ENCODE data around the gene CHST7.
"Not testable (repeated sequence)": the region's sequence is repeated elsewhere in the genome, so short reads cannot be mapped to it uniquely, and the experiment has no call there.

The CHST7 gene, protein sequence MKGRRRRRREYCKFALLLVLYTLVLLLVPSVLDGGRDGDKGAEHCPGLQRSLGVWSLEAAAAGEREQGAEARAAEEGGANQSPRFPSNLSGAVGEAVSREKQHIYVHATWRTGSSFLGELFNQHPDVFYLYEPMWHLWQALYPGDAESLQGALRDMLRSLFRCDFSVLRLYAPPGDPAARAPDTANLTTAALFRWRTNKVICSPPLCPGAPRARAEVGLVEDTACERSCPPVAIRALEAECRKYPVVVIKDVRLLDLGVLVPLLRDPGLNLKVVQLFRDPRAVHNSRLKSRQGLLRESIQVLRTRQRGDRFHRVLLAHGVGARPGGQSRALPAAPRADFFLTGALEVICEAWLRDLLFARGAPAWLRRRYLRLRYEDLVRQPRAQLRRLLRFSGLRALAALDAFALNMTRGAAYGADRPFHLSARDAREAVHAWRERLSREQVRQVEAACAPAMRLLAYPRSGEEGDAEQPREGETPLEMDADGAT

DNA sequence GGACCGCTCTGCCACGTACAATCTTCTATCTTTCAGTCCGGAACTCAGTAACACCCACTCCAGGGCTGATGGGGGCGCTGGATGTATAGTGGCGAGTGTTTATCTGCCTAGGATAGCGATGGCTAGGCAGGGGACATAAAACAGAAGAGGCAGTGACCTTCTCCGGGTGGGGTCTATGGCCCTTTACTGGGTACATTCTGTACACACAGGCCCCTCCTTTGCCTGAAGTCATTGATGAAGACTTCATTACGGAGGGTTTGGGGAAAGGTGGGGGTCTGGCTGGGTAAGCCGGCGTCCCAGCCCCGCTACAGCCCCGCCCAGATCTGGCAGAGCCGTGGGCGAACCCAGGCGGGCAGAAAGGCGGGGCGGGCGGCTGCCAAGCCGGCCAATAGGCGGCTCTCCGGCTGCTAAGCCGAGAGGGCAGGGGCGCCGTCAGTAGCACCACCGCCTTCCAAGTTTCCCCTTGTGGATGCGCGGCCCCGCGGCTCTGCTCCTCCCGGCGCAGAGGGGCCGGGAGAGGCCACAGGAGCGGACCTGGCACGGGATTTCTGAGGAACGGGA lies at the start of gene CHST7:
Gene CHST7, plus strand, starts transcription at position 435 of the 561 bp plus-strand sequence. CDS start 167 bp downstream, outside the sequence.
- in situ Hi-C loops (cut with HindIII; ENCODE audit: low sequenced_read_pairs): no loop called here

DNA sequence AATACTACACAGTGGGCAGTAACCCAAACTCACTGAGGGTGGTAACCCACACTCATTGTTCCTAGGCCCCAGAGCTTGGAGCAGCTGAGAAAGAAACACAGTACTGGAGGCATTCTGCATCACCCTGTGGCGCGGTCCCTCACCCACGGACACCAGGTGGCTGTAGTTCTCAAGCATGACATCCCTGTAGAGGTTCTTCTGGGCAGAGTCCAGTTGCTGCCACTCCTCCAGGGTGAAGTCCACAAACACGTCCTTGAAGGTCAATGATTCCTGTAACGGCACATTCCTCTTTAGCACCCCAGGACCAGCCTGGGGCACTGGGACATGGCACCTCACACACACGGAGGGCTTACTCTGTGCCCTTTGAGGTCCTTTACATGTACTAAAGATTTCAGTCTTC lies 44.9 kb upstream of the CHST7 start:
- in situ Hi-C loops (cut with HindIII; ENCODE audit: low sequenced_read_pairs): not testable (repeated sequence)

DNA sequence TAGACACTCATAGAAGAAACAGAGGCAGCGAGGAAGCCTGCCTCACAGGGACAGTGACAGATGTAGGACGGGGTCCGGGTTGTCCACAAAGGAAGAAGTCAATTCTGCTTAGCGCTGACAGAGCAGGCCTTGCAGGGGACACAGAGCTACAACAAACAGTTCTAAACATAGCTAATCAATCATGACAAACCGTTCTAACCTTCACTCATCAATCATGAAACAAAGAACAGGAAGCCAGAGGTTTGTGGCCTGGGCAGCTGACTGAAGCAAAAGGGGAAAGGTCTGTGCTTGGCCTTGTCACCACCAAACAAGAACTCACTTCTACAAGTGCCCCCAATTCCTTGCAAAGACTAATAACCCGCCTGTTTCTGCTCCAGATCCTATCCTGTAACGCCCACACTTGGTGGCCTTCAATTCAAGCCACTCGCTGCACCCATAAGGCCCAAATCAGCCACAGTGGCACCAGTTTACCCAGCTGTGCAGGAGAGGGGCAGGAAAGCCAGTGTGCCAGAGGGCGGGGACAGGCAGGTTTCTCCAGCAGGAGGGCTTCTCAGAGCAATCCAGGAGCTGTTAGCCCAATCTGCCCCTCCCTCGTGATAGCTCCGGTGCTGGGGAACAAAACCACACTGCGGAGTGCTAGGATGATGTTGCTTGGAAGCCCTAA lies 43.7 kb upstream of the CHST7 start:
- in situ Hi-C loops (cut with HindIII; ENCODE audit: low sequenced_read_pairs): not testable (repeated sequence)

DNA sequence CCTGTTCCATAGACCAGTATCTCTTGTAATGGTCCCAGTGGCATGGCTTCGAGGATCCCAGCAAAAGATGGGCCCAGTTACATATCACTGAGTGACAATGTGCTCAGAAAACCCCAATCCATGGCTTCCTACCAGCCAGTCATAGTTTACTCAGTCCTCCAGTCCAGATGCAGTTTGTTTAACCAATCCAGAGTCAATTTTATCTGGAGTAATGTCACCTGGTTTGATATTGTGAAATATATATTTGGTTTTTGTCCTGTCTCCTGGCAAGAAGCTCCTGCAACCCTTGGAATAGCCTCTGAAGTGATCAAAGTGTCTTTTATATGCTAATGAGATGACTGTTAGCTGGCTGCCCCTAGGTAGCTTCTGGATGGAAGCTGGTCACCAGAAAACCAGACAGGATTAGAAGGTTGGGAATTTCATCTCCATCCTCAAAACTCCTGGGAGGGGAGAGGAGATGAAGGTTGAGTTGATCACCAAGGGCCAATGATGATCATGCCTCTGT lies 43.1 kb upstream of the CHST7 start:
- in situ Hi-C loops (cut with HindIII; ENCODE audit: low sequenced_read_pairs): not testable (repeated sequence)

DNA sequence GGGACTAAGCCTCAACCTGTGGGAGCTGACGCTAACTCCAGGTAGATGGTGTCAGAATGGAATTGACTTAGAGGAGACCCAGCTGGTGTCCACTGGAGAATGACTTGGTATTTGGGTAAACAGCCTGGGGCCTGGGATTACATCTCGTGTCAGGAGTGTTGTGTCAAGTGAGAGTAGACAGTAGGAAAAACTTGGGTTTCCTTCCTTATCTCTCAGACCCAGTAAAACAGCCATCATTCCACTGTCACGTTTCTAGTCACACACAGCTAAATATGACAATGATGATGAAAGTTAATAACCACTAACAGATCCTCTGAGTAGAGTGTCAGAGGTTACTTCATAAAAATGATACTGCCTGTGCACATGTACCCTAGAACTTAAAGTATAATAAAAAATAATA lies 42.1 kb upstream of the CHST7 start:
- in situ Hi-C loops (cut with HindIII; ENCODE audit: low sequenced_read_pairs): no loop called here

DNA sequence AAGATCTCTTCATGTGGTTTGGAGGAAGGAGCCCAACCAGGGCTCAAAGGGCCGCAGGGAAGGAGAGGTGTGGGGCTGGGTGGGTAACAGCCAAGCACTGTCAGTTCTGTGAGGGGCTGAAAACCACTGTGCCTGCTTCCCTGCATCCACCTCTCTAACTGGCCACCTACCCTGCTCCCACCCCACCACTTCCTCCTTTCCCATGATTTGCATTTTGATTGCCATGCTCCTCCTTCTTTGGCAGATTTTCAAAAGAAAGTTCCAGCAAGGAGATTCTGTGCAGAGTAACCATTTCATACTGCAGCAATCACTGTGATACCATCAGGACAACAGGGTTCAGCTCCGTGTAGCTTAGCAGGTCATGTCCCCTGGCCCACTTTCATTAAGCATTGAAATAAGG lies 30.1 kb upstream of the CHST7 start:
- in situ Hi-C loops (cut with HindIII; ENCODE audit: low sequenced_read_pairs): no loop called here

DNA sequence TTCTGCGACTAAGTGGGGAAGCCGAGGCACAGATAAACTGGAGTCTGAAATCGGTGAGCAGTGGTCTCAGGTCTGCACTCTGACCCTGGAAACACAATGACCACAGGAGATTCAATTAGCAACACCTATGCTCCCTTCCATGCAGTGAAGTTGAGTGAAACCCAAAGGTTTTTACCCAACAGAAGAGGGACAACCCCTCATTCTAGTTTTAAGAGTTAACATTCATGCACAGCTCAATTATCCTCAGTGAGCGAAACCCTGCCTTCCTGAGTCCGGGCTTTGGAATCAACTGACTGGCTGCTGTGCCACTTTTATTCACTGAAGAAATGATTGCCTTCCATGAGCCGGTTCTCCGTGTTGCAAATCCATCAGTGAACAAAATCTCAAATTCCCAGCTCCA lies 29.0 kb upstream of the CHST7 start:
- in situ Hi-C loops (cut with HindIII; ENCODE audit: low sequenced_read_pairs): not testable (repeated sequence)

DNA sequence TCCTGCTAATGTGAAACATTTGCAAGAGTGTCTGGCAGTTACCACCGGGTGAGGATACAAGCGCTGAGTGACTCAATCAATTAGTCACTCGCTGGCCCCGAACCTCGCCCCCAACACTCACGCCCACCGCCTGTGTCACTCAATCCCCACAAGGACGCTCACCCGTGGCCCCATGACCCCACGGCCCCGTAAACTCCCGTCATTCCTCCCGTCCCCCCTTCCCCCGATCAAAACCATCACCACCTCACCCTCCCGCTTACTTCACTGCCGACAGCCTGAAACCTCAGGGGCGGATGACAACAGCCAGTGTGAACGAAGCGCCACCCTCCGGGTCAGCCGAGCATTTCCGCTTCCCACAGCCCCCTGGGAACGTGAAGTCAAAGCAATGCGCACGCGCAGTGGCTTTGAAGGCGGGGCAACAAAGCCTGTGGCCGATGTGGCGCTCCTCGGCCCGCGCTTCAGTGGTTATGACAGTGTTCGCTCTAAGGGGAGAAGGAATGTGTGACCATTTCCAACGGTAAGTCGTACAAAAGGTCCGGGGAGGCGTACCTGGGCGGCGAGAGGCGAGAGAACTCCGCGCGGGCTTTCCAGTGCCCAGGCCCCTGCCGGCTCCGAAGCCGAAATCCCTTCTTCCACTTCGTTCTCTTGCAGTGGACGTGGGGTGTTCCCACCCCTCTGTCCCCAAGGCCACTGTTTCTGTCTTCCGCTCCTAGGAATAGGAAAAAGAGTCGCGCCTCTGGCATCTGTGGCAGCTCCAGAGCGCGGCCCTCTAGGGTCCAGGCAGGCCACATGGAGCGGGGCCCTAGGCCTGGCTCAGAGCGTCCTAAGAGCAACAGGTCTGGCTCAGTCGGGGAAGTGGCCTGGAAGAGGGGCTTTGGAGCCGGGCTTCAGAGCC lies 28.2 kb upstream of the CHST7 start, which contains the start of gene ZNF674:
Gene ZNF674, minus strand, starts transcription at position 311 of the 895 bp plus-strand sequence. CDS start 3,334 bp downstream, outside the sequence.
- in situ Hi-C loops (cut with HindIII; ENCODE audit: low sequenced_read_pairs): no loop called here

DNA sequence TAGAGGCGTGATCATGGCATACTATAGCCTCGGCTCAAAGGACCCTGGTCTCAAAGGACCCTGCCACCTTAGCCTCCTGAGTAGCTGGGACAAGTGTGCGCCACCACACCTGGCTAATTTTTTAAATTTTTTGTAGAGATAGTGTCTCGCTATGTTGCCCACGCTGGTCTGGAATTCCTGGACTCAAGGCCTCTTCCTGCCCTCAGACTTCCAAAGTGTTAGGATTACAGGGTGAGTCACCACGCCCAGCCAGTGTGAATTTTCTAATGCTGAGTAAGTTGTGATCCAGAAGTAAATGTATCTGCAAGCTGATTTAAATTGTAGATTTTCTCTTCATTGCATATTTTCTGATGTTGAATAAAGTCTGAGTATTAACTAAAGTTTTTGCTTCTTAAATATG lies 25.7 kb upstream of the CHST7 start:
- in situ Hi-C loops (cut with HindIII; ENCODE audit: low sequenced_read_pairs): no loop called here

DNA sequence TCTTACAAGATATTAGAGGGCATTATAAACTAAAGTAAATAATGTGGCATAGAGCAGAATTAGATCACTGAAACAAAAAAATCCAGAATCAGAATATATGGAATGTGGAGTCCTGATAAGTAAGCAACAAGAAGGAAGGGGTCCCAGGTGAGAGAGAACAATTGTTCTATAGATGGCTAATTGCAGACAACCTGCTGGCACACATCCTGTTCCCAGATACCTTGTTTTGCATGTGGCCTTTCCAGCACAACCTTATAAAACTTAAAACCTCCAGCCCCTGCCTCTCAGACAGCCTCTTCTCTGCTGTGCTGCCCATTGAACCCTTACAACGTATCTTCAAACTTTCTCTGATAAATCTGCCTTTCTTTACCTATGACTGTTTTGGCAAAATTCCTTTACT lies 23.7 kb upstream of the CHST7 start:
- in situ Hi-C loops (cut with HindIII; ENCODE audit: low sequenced_read_pairs): no loop called here

DNA sequence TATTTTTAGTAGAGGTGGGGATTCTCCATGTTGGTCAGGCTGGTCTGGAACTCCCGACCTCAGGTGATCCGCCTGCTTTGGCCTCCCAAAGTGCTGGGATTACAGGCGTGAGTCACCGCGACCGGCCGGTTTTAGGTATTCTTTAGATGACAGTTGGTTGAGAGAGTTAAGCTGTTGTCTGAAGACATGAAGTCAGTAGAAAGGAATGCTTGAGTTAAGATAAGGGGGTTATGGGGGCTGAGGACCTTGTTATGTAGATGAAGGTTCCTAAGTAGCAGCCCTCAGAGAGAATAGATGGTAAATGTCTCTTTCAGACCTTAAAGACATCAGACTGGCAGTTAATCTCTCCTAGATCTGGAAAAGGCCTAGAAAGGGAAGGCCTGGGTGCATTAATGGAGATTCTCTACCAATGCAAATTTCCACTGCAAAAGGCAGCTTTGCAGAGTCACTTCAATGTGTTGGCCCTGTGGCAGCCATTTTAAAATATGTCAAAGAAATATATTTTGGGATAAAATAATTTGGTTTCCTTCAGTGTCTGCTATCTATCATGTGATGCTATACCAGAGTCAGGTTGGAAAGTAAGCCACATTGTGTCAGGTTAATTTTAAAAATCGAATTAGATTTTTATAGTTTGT lies 22.0 kb upstream of the CHST7 start:
- in situ Hi-C loops (cut with HindIII; ENCODE audit: low sequenced_read_pairs): no loop called here

DNA sequence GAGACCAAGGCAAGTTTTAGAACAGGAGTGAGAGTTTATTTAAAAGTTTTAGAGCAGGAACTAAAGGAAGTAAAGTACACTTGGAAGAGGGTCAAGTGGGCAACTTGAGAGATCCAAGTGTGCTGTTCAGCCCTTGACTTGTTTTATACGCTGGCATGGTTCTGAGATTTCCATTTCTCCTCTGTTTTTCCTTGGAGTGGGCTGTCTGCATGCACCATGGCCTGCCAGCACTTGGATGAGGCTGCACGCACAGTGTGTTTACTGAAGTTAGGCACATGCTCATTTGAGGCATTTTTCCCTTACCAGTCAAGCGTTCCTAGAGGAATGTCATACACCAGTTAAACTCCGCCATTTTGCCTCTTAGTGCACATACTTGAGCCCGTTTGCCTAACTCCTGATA lies 19.6 kb upstream of the CHST7 start:
- in situ Hi-C loops (cut with HindIII; ENCODE audit: low sequenced_read_pairs): no loop called here

DNA sequence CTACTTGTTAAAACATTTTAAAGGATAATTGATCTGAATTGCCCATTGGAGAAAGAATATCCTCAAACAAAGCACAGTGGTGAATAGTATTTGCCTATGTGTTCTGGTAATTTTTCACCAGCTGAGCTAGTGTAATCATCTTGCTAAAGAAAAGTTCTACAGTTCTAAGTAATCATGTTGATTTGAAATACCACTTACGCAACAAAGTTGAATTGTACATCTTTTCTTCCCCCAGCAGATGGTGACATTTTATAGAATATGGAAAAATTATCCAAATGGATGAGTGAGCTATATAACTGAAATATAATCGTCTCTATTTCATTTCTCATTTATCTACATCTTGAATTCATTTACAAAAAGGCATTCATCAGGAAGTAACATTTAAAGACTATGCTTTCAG lies 18.6 kb upstream of the CHST7 start:
- in situ Hi-C loops (cut with HindIII; ENCODE audit: low sequenced_read_pairs): no loop called here

DNA sequence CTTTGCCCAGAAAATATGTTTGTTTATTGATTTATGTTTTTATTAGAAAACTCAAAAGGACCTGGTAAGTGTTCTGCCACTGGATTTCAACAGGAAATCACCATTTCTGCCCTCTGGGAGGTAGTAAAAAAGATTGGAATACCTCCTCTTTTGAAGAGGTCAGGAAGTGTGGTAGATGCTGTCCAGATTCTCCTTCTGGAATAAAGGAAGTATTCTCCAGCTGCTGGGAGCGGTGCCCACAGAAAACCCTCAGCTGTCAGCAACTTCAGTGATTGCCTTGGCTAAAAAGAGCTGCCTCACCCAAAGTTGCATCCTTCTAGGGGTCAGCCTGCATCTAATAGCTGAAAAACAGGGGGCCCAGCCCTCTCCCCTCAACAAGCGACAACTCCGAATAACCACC lies 14.5 kb upstream of the CHST7 start:
- in situ Hi-C loops (cut with HindIII; ENCODE audit: low sequenced_read_pairs): no loop called here

DNA sequence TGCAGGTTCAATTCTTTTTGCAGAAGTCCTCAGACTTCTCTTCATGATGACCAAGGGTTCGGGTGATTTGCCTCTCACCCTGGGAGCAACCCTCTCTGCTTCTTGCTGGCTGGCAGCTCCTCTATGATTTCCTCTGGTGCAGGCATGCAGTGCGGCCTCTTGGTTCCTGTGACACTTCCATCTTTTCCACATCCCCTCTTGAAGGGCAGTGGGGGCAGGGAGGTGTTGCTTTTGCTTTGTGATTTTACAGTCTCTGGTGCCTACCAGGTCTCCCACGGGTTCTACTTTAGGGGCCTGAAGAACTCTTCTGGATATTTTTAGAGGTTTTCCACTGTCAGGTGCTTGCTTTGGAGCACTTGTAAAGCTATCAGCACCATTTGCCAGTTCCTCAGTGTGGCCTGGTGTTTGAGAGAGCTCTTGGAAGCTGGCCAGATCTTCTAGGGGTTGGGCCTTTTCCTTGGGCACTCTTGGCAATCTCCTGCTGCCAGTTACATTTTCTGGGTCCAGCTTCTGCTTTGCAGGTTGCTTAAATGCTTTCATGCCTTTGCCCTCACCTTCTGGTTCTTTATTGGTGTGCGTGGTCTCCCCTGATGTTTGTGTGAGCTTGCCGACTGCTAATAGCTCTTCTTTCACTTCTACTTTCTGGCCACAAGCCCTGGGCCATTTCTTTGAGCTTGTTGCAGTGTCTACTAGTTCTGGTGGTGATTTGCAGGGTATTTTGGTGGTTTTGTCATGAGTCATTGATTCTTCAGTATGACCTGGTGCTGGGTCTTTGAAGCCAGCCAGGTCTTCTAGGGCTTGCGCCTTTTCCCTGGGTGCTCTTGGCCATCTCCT lies 11.5 kb upstream of the CHST7 start:
- in situ Hi-C loops (cut with HindIII; ENCODE audit: low sequenced_read_pairs): no loop called here

DNA sequence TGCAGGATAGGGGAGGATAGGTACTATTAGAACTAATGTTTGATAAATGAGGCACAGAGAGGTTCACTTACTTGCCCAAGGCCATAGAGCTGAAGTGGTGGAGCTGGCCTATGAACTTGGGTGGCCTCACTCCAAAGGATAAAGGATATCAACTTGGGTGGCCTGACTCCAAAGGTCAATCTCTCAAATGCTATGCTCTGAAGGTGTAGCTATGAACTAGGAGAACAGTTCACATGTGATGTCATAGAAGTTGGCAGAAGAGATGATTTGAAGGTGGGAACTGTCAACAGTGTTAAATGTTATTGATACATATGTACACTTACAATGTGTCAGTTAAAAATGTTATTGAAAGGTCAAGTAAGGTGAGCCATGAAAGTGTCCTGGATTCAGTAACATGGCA lies 6.2 kb upstream of the CHST7 start:
- in situ Hi-C loops (cut with HindIII; ENCODE audit: low sequenced_read_pairs): no loop called here

DNA sequence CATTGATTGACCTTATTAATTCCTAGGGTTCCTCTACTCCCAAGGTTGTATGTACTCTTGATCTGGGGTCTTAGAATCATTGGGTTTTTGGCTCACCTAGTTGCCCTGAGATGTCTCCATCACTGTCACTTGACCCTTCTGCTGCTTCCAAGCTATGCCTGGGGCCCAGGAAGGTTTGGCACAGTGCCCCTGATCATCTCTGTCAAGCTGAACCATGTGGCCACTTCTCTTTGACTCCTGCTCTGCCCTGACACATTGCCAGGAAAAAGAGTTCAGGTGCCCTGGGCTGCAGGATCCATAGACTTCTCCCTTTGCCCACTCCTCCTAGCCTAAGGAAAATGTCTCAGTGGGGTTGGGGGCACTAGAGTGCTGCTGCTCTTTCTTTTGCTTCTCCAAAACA lies 3.9 kb upstream of the CHST7 start:
- in situ Hi-C loops (cut with HindIII; ENCODE audit: low sequenced_read_pairs): no loop called here

DNA sequence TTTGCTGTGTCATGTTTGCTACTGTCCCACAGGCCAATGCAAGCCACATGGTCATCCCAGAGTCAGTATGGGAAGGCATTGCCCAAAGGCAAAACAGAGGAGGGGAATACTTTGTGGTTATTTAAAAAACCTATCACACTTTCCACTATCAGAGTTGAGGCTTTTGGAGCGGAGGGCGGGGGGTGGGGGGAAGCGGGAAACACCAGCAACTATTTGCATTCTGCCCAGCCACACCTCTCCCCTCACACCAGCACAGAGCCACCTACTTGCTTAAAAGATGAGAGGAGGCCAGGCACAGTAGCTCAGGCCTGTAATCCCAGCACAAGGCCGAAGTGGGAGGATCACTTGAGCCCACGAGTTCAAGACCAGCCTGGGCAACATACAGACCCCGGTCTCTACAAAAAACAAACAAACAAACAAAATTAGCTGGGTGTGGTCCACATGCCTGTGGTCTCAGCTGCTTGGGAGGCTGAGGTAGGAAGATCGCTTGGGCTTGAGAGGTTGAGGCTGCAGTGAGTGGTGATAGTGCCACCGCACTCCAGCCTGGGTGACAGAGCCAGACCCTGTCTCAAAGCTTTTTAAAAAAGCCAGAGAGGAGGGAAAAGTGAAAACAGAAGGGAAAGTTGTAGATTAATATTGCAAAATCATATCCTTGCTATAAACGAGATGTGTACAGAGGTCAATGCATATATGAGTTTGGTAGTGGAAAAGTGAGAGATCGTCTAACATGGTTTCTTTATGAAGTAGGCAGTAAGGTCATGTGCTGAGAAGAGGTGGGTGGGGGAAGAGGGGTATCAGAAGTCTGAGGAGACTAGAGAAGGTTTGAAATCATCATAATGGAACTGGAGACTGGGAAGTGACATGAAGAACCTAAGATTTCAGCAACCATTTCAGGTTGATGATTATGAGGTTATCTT lies 1.9 kb upstream of the CHST7 start:
- in situ Hi-C loops (cut with HindIII; ENCODE audit: low sequenced_read_pairs): no loop called here
